ENCODE measurements around the gene COL6A1. TPM values are rescaled to one million over a fixed set of nuclear protein-coding genes. Genes with fewer than 3 reads are reported as not detected.
"Not testable (repeated sequence)": the region's sequence is repeated elsewhere in the genome, so short reads cannot be mapped to it uniquely, and the experiment has no call there.

The COL6A1 gene
- total RNA-seq, 5 donors from 2014 or later (not counting 1 experiment from before 2014, with no cell fraction given) = 4.2 to 25.3 (median 14.6) TPM

GRCh38 chr21:45950740-45951515 lies 30.6 kb upstream of the COL6A1 start:
- 69% methylated on average over 12 of the region's 21 CpGs for WGBS (ENCODE audit: insufficient coverage)
- Mint-ChIP-seq H3K27me3 (peaks cover 4 to 20% of the 10 kb centered on the region in 2 donors), H3K27ac (no peak overlapping the region), H3K9me3 (no peaks in the 10 kb centered on the region), H3K4me3 (no peak overlapping the region), H3K36me3 (no peaks in the 10 kb centered on the region), H3K4me1 (no peaks in the 10 kb centered on the region)
- no peak overlapping the region for H3K27ac ChIP-seq (ENCODE audit: low read length)
- POLR2A ChIA-PET = no interaction called here
- CTCF ChIA-PET = no interaction called here
- no peaks in the 10 kb centered on the region for H3K9me3 ChIP-seq
- H3K27me3 ChIP-seq (replicated peaks in 1 of 2; ENCODE audit: control insufficient read depth in 2 of 2, extremely low read depth in 1 of 2, insufficient read depth in 2 of 2, low read length in 1 of 2) = peaks cover 0 to 33% of the 10 kb centered on the region in 2 experiments
- no peak for ATAC-seq (replicated peaks in 1 of 4)
- no peaks in the 10 kb centered on the region for H3K4me1 ChIP-seq (ENCODE audit: control insufficient read depth in 1 of 2, extremely low read depth in 1 of 2, insufficient read depth in 2 of 2, low read length in 2 of 2)
- no peak overlapping the region for H3K4me3 ChIP-seq (ENCODE audit: control insufficient read depth in 1 of 2, extremely low read depth in 1 of 2, low read length in 1 of 2)
- H3K36me3 ChIP-seq (ENCODE audit: control insufficient read depth in 2 of 2, extremely low read depth in 1 of 2, insufficient read depth in 1 of 2, low read length in 1 of 2) = no peaks in the 10 kb centered on the region
- DNase-seq = no peak

- no peak overlapping the region for H3K27ac Mint-ChIP-seq
- Histone ChIP-seq H3K4me3 (ENCODE audit: control insufficient read depth in 1 of 2, extremely low read depth in 1 of 2, low read length in 1 of 2) (no peak overlapping the region), H3K27ac (ENCODE audit: low read length) (no peak overlapping the region), H3K4me1 (ENCODE audit: control insufficient read depth in 1 of 2, extremely low read depth in 1 of 2, insufficient read depth in 2 of 2, low read length in 2 of 2) (no peaks in the 10 kb centered on the region), H3K27me3 (replicated peaks in 1 of 2; ENCODE audit: control insufficient read depth in 2 of 2, extremely low read depth in 1 of 2, insufficient read depth in 2 of 2, low read length in 1 of 2) (peaks cover 0 to 35% of the 10 kb centered on the region in 2 experiments), H3K9me3 (no peaks in the 10 kb centered on the region), H3K36me3 (ENCODE audit: control insufficient read depth in 2 of 2, extremely low read depth in 1 of 2, insufficient read depth in 1 of 2, low read length in 1 of 2) (no peaks in the 10 kb centered on the region)
- H3K4me3 Mint-ChIP-seq = no peak overlapping the region
- CTCF ChIA-PET = no interaction called here
- no peaks in the 10 kb centered on the region for H3K9me3 Mint-ChIP-seq
- peaks cover 10 to 25% of the 10 kb centered on the region in 2 donors for H3K27me3 Mint-ChIP-seq
- H3K4me1 Mint-ChIP-seq = no peaks in the 10 kb centered on the region
- 72% methylated on average over 13 of the region's 15 CpGs for WGBS (ENCODE audit: insufficient coverage)
- no peaks in the 10 kb centered on the region for H3K36me3 Mint-ChIP-seq
- ATAC-seq (replicated peaks in 1 of 4) (no peak), DNase-seq (no peak)
- POLR2A ChIA-PET = no interaction called here
Observed at GRCh38 chr21:45951676-45952075, 29.9 kb upstream of the COL6A1 start.

- H3K27ac Mint-ChIP-seq; CTCF ChIA-PET; H3K4me1 ChIP-seq (ENCODE audit: control insufficient read depth in 1 of 2, extremely low read depth in 1 of 2, insufficient read depth in 2 of 2, low read length in 2 of 2); H3K9me3 Mint-ChIP-seq; H3K27ac ChIP-seq (ENCODE audit: low read length); H3K4me3 Mint-ChIP-seq; H3K9me3 ChIP-seq; ATAC-seq (replicated peaks in 1 of 4); H3K36me3 Mint-ChIP-seq; H3K4me1 Mint-ChIP-seq; DNase-seq; H3K4me3 ChIP-seq (ENCODE audit: control insufficient read depth in 1 of 2, extremely low read depth in 1 of 2, low read length in 1 of 2); H3K36me3 ChIP-seq (ENCODE audit: control insufficient read depth in 2 of 2, extremely low read depth in 1 of 2, insufficient read depth in 1 of 2, low read length in 1 of 2): not testable (repeated sequence)
- WGBS (ENCODE audit: insufficient coverage) = 75% methylated on average over 6 of the region's 10 CpGs
- H3K27me3 ChIP-seq (replicated peaks in 1 of 2; ENCODE audit: control insufficient read depth in 2 of 2, extremely low read depth in 1 of 2, insufficient read depth in 2 of 2, low read length in 1 of 2) = peaks cover 0 to 41% of the 10 kb centered on the region in 2 experiments
- POLR2A ChIA-PET = interaction anchor here in 1 of 2 donors (0.6 kb wide), 1 partner anchor 613 kb away, joined by 3 read pairs; no protein-coding TSS in a partner anchor
- H3K27me3 Mint-ChIP-seq = peaks cover 10 to 25% of the 10 kb centered on the region in 2 donors
Observed at GRCh38 chr21:45952527-45952926, 29.0 kb upstream of the COL6A1 start.

- ChIA-PET CTCF (interaction anchor here in 1 of 2 donors (0.5 kb wide), 1 partner anchor 146 kb away, joined by 6 read pairs; no protein-coding TSS in a partner anchor), POLR2A (no interaction called here)
- Mint-ChIP-seq H3K4me3 (no peak overlapping the region), H3K9me3 (no peaks in the 10 kb centered on the region), H3K4me1 (no peaks in the 10 kb centered on the region), H3K27me3 (peaks cover 10 to 28% of the 10 kb centered on the region in 2 donors), H3K36me3 (no peaks in the 10 kb centered on the region), H3K27ac (no peak overlapping the region)
- peaks cover 0 to 41% of the 10 kb centered on the region in 2 experiments for H3K27me3 ChIP-seq (replicated peaks in 1 of 2; ENCODE audit: control insufficient read depth in 2 of 2, extremely low read depth in 1 of 2, insufficient read depth in 2 of 2, low read length in 1 of 2)
- DNase-seq = no peak
- H3K36me3 ChIP-seq (ENCODE audit: control insufficient read depth in 2 of 2, extremely low read depth in 1 of 2, insufficient read depth in 1 of 2, low read length in 1 of 2) = no peaks in the 10 kb centered on the region
- H3K27ac ChIP-seq (ENCODE audit: low read length) = no peak overlapping the region
- WGBS (ENCODE audit: insufficient coverage) = 90% methylated on average over 7 of the region's 11 CpGs
- no peak for ATAC-seq (replicated peaks in 1 of 4)
- no peak overlapping the region for H3K4me3 ChIP-seq (ENCODE audit: control insufficient read depth in 1 of 2, extremely low read depth in 1 of 2, low read length in 1 of 2)
- no peaks in the 10 kb centered on the region for H3K4me1 ChIP-seq (ENCODE audit: control insufficient read depth in 1 of 2, extremely low read depth in 1 of 2, insufficient read depth in 2 of 2, low read length in 2 of 2)
- H3K9me3 ChIP-seq = no peaks in the 10 kb centered on the region
Observed at GRCh38 chr21:45952974-45953373, 28.6 kb upstream of the COL6A1 start.

- no peaks in the 10 kb centered on the region for H3K36me3 ChIP-seq (ENCODE audit: control insufficient read depth in 2 of 2, extremely low read depth in 1 of 2, insufficient read depth in 1 of 2, low read length in 1 of 2)
- Mint-ChIP-seq H3K36me3 (no peaks in the 10 kb centered on the region), H3K9me3 (no peaks in the 10 kb centered on the region), H3K4me1 (peaks cover 0 to 2% (median 0%) of the 10 kb centered on the region in 3 donors), H3K4me3 (no peak overlapping the region), H3K27me3 (peaks cover 18 to 34% of the 10 kb centered on the region in 2 donors), H3K27ac (no peak overlapping the region)
- ChIA-PET POLR2A (no interaction called here), CTCF (no interaction called here)
- H3K4me1 ChIP-seq (ENCODE audit: control insufficient read depth in 1 of 2, extremely low read depth in 1 of 2, insufficient read depth in 2 of 2, low read length in 2 of 2) = no peaks in the 10 kb centered on the region
- no peak for ATAC-seq (replicated peaks in 1 of 4)
- H3K27ac ChIP-seq (ENCODE audit: low read length) = no peak overlapping the region
- 81% methylated on average over 10 of the region's 12 CpGs for WGBS (ENCODE audit: insufficient coverage)
- no peak for DNase-seq
- peaks cover 0 to 35% of the 10 kb centered on the region in 2 experiments for H3K27me3 ChIP-seq (replicated peaks in 1 of 2; ENCODE audit: control insufficient read depth in 2 of 2, extremely low read depth in 1 of 2, insufficient read depth in 2 of 2, low read length in 1 of 2)
- H3K9me3 ChIP-seq = no peaks in the 10 kb centered on the region
- no peak overlapping the region for H3K4me3 ChIP-seq (ENCODE audit: control insufficient read depth in 1 of 2, extremely low read depth in 1 of 2, low read length in 1 of 2)
Observed at GRCh38 chr21:45954261-45954660, 27.3 kb upstream of the COL6A1 start.

GRCh38 chr21:45954921-45955320 lies 26.6 kb upstream of the COL6A1 start:
- DNase-seq (no peak), ATAC-seq (replicated peaks in 1 of 4) (no peak)
- Histone ChIP-seq H3K27ac (ENCODE audit: low read length) (no peak overlapping the region), H3K9me3 (no peaks in the 10 kb centered on the region), H3K4me1 (ENCODE audit: control insufficient read depth in 1 of 2, extremely low read depth in 1 of 2, insufficient read depth in 2 of 2, low read length in 2 of 2) (no peaks in the 10 kb centered on the region), H3K4me3 (ENCODE audit: control insufficient read depth in 1 of 2, extremely low read depth in 1 of 2, low read length in 1 of 2) (no peak overlapping the region), H3K27me3 (replicated peaks in 1 of 2; ENCODE audit: control insufficient read depth in 2 of 2, extremely low read depth in 1 of 2, insufficient read depth in 2 of 2, low read length in 1 of 2) (peaks cover 0 to 36% of the 10 kb centered on the region in 2 experiments), H3K36me3 (ENCODE audit: control insufficient read depth in 2 of 2, extremely low read depth in 1 of 2, insufficient read depth in 1 of 2, low read length in 1 of 2) (no peaks in the 10 kb centered on the region)
- Mint-ChIP-seq H3K36me3 (no peaks in the 10 kb centered on the region), H3K27ac (no peak overlapping the region), H3K9me3 (no peaks in the 10 kb centered on the region), H3K4me1 (peaks cover 0 to 2% (median 0%) of the 10 kb centered on the region in 3 donors), H3K27me3 (peaks cover 18 to 34% of the 10 kb centered on the region in 2 donors), H3K4me3 (no peak overlapping the region)
- CTCF ChIA-PET = interaction anchor here in 1 of 2 donors (0.5 kb wide), 1 partner anchor 991 kb away, joined by 5 read pairs; no protein-coding TSS in a partner anchor
- 96% methylated on average over 6 of the region's 6 CpGs for WGBS (ENCODE audit: insufficient coverage)
- POLR2A ChIA-PET = no interaction called here

Data from T-cell (primary cell).